H9 (cell line): ENCODE results near the gene SLC35D3. TPM values are rescaled to one million over a fixed set of nuclear protein-coding genes. Genes with fewer than 3 reads are reported as not detected.

Experiments
- DNase-seq: peaks from one replicate; pipeline ENCODE4 v3.0.0-alpha.2; 2017
- H2AFZ ChIP-seq: one replicate; pipeline ENCODE4 v1.6.1; 2013; ENCODE audit warnings: mild to moderate bottlenecking, low read length, control low read depth, moderate library complexity
- H2AK5ac ChIP-seq: 2 replicates; pipeline ENCODE4 v1.6.1; 2013; ENCODE audit warnings: low read length, control low read depth, mixed read lengths; ENCODE audit not compliant: insufficient read length
- H2BK120ac ChIP-seq: one replicate; pipeline ENCODE4 v1.6.1; 2013; ENCODE audit warnings: low read depth, mild to moderate bottlenecking, low read length, control low read depth, inconsistent platforms; ENCODE audit not compliant: poor library complexity, severe bottlenecking
- H2BK12ac ChIP-seq: 2 replicates; pipeline ENCODE4 v1.6.1; 2013; ENCODE audit warnings: low read length, control low read depth, mixed read lengths, low read depth; ENCODE audit not compliant: insufficient read length
- H2BK15ac ChIP-seq: 2 replicates; pipeline ENCODE4 v1.6.1; 2013; ENCODE audit warnings: low read depth, low read length, control low read depth
- H2BK20ac ChIP-seq: one replicate; pipeline ENCODE4 v1.6.1; 2013; ENCODE audit warnings: low read depth, mild to moderate bottlenecking, low read length, control low read depth, inconsistent platforms; ENCODE audit not compliant: poor library complexity, severe bottlenecking
- H2BK5ac ChIP-seq: 2 replicates; pipeline ENCODE4 v1.6.1; 2013; ENCODE audit warnings: low read length, control low read depth, mixed read lengths; ENCODE audit not compliant: insufficient read length
- H3K14ac ChIP-seq: 2 replicates; pipeline ENCODE4 v1.6.1; 2013; ENCODE audit warnings: low read length, control low read depth; ENCODE audit not compliant: insufficient read depth
- H3K18ac ChIP-seq: 2 replicates; pipeline ENCODE4 v1.6.1; 2013; ENCODE audit warnings: low read depth, mild to moderate bottlenecking, mixed read lengths, low read length, control low read depth; ENCODE audit not compliant: insufficient read length
- H3K23ac ChIP-seq: 2 replicates; pipeline ENCODE4 v1.6.1; 2013; ENCODE audit warnings: low read length, control low read depth, mixed read lengths, low read depth; ENCODE audit not compliant: insufficient read length
- H3K23me2 ChIP-seq: 2 replicates; pipeline ENCODE4 v1.6.1; 2013; ENCODE audit warnings: low read depth, mild to moderate bottlenecking, mixed read lengths, low read length, control low read depth; ENCODE audit not compliant: insufficient read length, poor library complexity, severe bottlenecking
- H3K27ac ChIP-seq: 2 replicates; pipeline ENCODE4 v1.5.1; 2013; ENCODE audit warnings: low read length, control low read depth, mixed read lengths, low read depth; ENCODE audit not compliant: insufficient read length
- H3K27me3 ChIP-seq: 2 replicates; pipeline ENCODE4 v1.6.1; 2013; ENCODE audit warnings: low read length, control low read depth, inconsistent platforms; ENCODE audit not compliant: insufficient read depth
- H3K4ac ChIP-seq: 2 replicates; pipeline ENCODE4 v1.6.1; 2013; ENCODE audit warnings: low read depth, mild to moderate bottlenecking, control low read depth, inconsistent platforms, low read length, moderate library complexity
- H3K4me1 ChIP-seq: 2 replicates; pipeline ENCODE4 v1.6.1; 2013; ENCODE audit warnings: low read length, control low read depth, inconsistent platforms; ENCODE audit not compliant: insufficient read depth
- H3K4me2 ChIP-seq: 2 replicates; pipeline ENCODE4 v1.6.1; 2013; ENCODE audit warnings: low read length, control low read depth, mixed read lengths; ENCODE audit not compliant: insufficient read length, insufficient read depth
- H3K56ac ChIP-seq: 2 replicates; pipeline ENCODE4 v1.6.1; 2013; ENCODE audit warnings: low read depth, mild to moderate bottlenecking, mixed read lengths, low read length, control low read depth; ENCODE audit not compliant: insufficient read length
- H3K79me1 ChIP-seq: 2 replicates; pipeline ENCODE4 v1.6.1; 2013; ENCODE audit warnings: low read depth, mild to moderate bottlenecking, moderate library complexity, low read length, control low read depth, inconsistent platforms; ENCODE audit not compliant: insufficient read depth, poor library complexity, severe bottlenecking
- H3K79me2 ChIP-seq: 2 replicates; pipeline ENCODE4 v1.6.1; 2013; ENCODE audit warnings: low read length, control low read depth, inconsistent platforms; ENCODE audit not compliant: insufficient read depth
- H3K9ac ChIP-seq: 2 replicates; pipeline ENCODE4 v1.6.1; 2013; ENCODE audit warnings: low read length, control low read depth, mixed read lengths; ENCODE audit not compliant: insufficient read length; ENCODE audit errors: extremely low read depth
- H3K9me3 ChIP-seq: one replicate; pipeline ENCODE4 v1.6.1; 2013; ENCODE audit warnings: low read depth, low read length, inconsistent platforms; ENCODE audit not compliant: control insufficient read depth
- H3T11ph ChIP-seq: one replicate; pipeline ENCODE4 v1.6.1; 2013; ENCODE audit warnings: mild to moderate bottlenecking, low read length, control low read depth, inconsistent platforms
- H4K20me1 ChIP-seq: one replicate; pipeline ENCODE4 v1.6.1; 2013; ENCODE audit not compliant: control insufficient read depth, insufficient read length, insufficient read depth
- H4K5ac ChIP-seq: 2 replicates; pipeline ENCODE4 v1.6.1; 2013; ENCODE audit warnings: low read depth, mild to moderate bottlenecking, mixed read lengths, low read length, control low read depth; ENCODE audit not compliant: insufficient read length
- H4K8ac ChIP-seq: replicated peaks from 2 replicates; pipeline ENCODE4 v1.6.1; 2013; ENCODE audit warnings: low read length, control low read depth, mixed read lengths, low read depth; ENCODE audit not compliant: insufficient read length
- H4K91ac ChIP-seq: 2 replicates; pipeline ENCODE4 v1.6.1; 2013; ENCODE audit warnings: low read depth, mild to moderate bottlenecking, moderate library complexity, mixed read lengths, low read length, control low read depth; ENCODE audit not compliant: insufficient read length
- H3K27ac Mint-ChIP-seq, 3 experiments: 2 replicates in 2 of 3; 3 replicates in 1 of 3; pipeline ENCODE4 v1.8.0; 2020 to 2021; ENCODE audit warnings: mixed read lengths in 3 of 3, mild to moderate bottlenecking in 1 of 3, moderate library complexity in 1 of 3
- H3K27me3 Mint-ChIP-seq: 2 replicates; pipeline ENCODE4 v1.8.0; 2021; ENCODE audit warnings: low read depth, mild to moderate bottlenecking, moderate library complexity, mixed read lengths
- H3K36me3 Mint-ChIP-seq, 3 experiments: 2 replicates in 2 of 3; 3 replicates in 1 of 3; pipeline ENCODE4 v1.8.0; 2020 to 2021; ENCODE audit warnings: low read depth in 3 of 3, mixed read lengths in 3 of 3; ENCODE audit not compliant: insufficient read depth in 1 of 3
- H3K4me1 Mint-ChIP-seq, 2 experiments: 2 replicates each; pipeline ENCODE4 v1.8.0; 2020; ENCODE audit warnings: mixed read lengths in 2 of 2
- H3K4me3 Mint-ChIP-seq, 2 experiments: 2 replicates in 1 of 2; 3 replicates in 1 of 2; pipeline ENCODE4 v1.8.0; 2020 to 2021; ENCODE audit warnings: mild to moderate bottlenecking in 2 of 2, mixed read lengths in 2 of 2, moderate library complexity in 1 of 2
- H3K9me3 Mint-ChIP-seq, 2 experiments: 2 replicates in 1 of 2; 3 replicates in 1 of 2; pipeline ENCODE4 v1.8.0; 2020; ENCODE audit warnings: mild to moderate bottlenecking in 2 of 2, mixed read lengths in 2 of 2, moderate library complexity in 1 of 2
- CTCF ChIP-seq: fragments of 200-600 bp; sonication (generic); conservative IDR thresholded peaks from 3 replicates; pipeline ENCODE4 v1.8.0; 2021; ENCODE audit warnings: antibody characterized with exemption, mild to moderate bottlenecking
- WGBS: extraction: QIAGEN DNeasy Blood & Tissue Kit; methylation state at CpG from one replicate; pipeline ENCODE4 v1.1.7; 2013; ENCODE audit warnings: missing lambda C conversion rate, low lambda C conversion rate, mixed read lengths; ENCODE audit not compliant: insufficient read length; ENCODE audit errors: extremely low coverage; 5-methylcytosine and 5-hydroxymethylcytosine counted together
- total RNA-seq: library from RNA; stranded (reverse); gene quantifications from 2 replicates; pipeline ENCODE4 v1.2.1, GENCODE V29; 2021

Gene SLC35D3
- total RNA-seq, 1 experiment from 2014 or later, result 0.17 TPM

- WGBS, result no CpG with 5 or more reads among the region's 4 CpGs
- no peak for TF ChIP-seq CTCF
- DNase-seq, result no peak
- Histone ChIP-seq H3K4me2 (no peak overlapping the region), H2BK5ac (no peak overlapping the region), H2BK15ac (no peak overlapping the region), H4K20me1 (no peaks in the 10 kb centered on the region), H3K79me1 (no peaks in the 10 kb centered on the region), H2BK120ac (no peak overlapping the region), H3K27ac (no peak overlapping the region), H4K91ac (no peak overlapping the region), H3T11ph (no peak overlapping the region), H4K8ac (no peak overlapping the region), H2BK12ac (peak overlapping the region; percentile 78), H3K9me3 (no peaks in the 10 kb centered on the region), H3K9ac (no peak overlapping the region), H4K5ac (no peak overlapping the region), H2BK20ac (no peak overlapping the region), H3K23me2 (no peaks in the 10 kb centered on the region), H3K14ac (no peak overlapping the region), H3K4ac (no peak overlapping the region), H3K4me1 (peaks cover 3% of the 10 kb centered on the region; the same call in 1 of the 2 replicates), H2AFZ (no peak overlapping the region), H3K23ac (no peak overlapping the region), H3K18ac (no peak overlapping the region), H3K79me2 (no peaks in the 10 kb centered on the region), H3K56ac (no peak overlapping the region), H2AK5ac (no peak overlapping the region), H3K27me3 (no peaks in the 10 kb centered on the region)
- Mint-ChIP-seq H3K4me3 (no peak overlapping the region), H3K9me3 (peaks cover 7 to 8% of the 10 kb centered on the region in 2 experiments), H3K27me3 (peaks cover 3% of the 10 kb centered on the region; the same call in 1 of the 2 replicates), H3K4me1 (peaks cover 13 to 33% of the 10 kb centered on the region in 2 experiments), H3K27ac (no peak overlapping the region; a peak in 2 of 7 replicates), H3K36me3 (peaks cover 6 to 13% (median 10%) of the 10 kb centered on the region in 3 experiments)
Observed at GRCh38 chr6:136950436-136951126, 28.5 kb downstream of the SLC35D3 start.
